ENCODE data around the gene ZNF580. TPM values are rescaled to one million over a fixed set of nuclear protein-coding genes. Genes with fewer than 3 reads are reported as not detected.

Gene ZNF580
- total and polyA plus RNA-seq, 10 of the 15 experiments (the other 5 are each of a cell fraction or from before 2014, with no cell fraction given): 2.3 to 31.8 (median 10.0) TPM

GRCh38 chr19:55683449-55684261 lies 42.9 kb downstream of the ZNF580 start:
- no peak for ATAC-seq
- Histone ChIP-seq H3K4me3 (no peak overlapping the region), H3K27me3 (replicated peaks in 1 of 2; ENCODE audit: control insufficient read depth in 2 of 2, insufficient read depth in 2 of 2, low read length in 1 of 2) (no peaks in the 10 kb centered on the region), H2AFZ (ENCODE audit: control insufficient read depth, low read depth, low read length) (no peak overlapping the region), H3K9me3 (replicated peaks; ENCODE audit: control insufficient read depth, insufficient read depth, low read length) (no peaks in the 10 kb centered on the region), H4K20me1 (ENCODE audit: control insufficient read depth, insufficient read depth) (peaks cover 12% of the 10 kb centered on the region), H3K4me2 (ENCODE audit: control insufficient read depth, insufficient read depth) (no peak overlapping the region), H3K9ac (ENCODE audit: control insufficient read depth, insufficient read depth, low read length) (no peak overlapping the region), H3K4me1 (ENCODE audit: control insufficient read depth, insufficient read depth, low read length) (peaks cover 15% of the 10 kb centered on the region), H3K79me2 (ENCODE audit: control insufficient read depth, insufficient read depth, low read length) (peaks cover 32% of the 10 kb centered on the region), H3K27ac (ENCODE audit: control insufficient read depth, insufficient read depth) (no peak overlapping the region), H3K36me3 (ENCODE audit: control insufficient read depth in 2 of 2, insufficient read depth in 2 of 2, low read length in 1 of 2) (peaks cover 26 to 27% of the 10 kb centered on the region in 2 experiments)
- ChIA-PET CTCF (interaction anchor here (0.8 kb wide), 1 partner anchor 29 kb away, joined by 3 read pairs; the partner anchor contains the start of gene U2AF2), RAD21 (ENCODE audit: unreplicated experiment) (no interaction called here), SMC1A (ENCODE audit: uncharacterized antibody, unreplicated experiment) (no interaction called here), POLR2A (no interaction called here)
- FAIRE-seq: no peak
- TF ChIP-seq GABPA (IDR thresholded peaks at IDR 0.05; ENCODE audit: low read depth) (no peak), CBX3 (IDR thresholded peaks at IDR 0.05; ENCODE audit: borderline replicate concordance, low read depth) (no peak), MAX (IDR thresholded peaks at IDR 0.05; ENCODE audit: low read depth, low read length) (no peak), MLLT1 (IDR thresholded peaks at IDR 0.05) (no peak), NFYA (IDR thresholded peaks at IDR 0.05; ENCODE audit: borderline replicate concordance, low read depth, low read length) (no peak), ATF2 (IDR thresholded peaks at IDR 0.05; ENCODE audit: low read length) (no peak), SP1 (IDR thresholded peaks at IDR 0.05; ENCODE audit: low read depth, low read length) (no peak), EP300 (IDR thresholded peaks at IDR 0.05; ENCODE audit: borderline replicate concordance in 1 of 2, control insufficient read depth in 1 of 2, low read depth in 2 of 2, low read length in 2 of 2) (no peak), TCF3 (IDR thresholded peaks at IDR 0.05; ENCODE audit: borderline replicate concordance, insufficient read depth, low read depth, low read length) (no peak), STAT3 (IDR thresholded peaks at IDR 0.05; ENCODE audit: low read depth, low read length) (no peak)
- in situ Hi-C loops (cut with MboI): no loop called here
- intact Hi-C loops (cut with micrococcal nuclease; ENCODE audit: unreplicated experiment): no loop called here
- BruUV-seq (replicated peaks): no TSS peak
- no peak for DNase-seq (ENCODE audit: low read depth, low spot score)
- WGBS (ENCODE audit: insufficient coverage, insufficient replicate concordance, low lambda C conversion rate, missing lambda C conversion rate): 92% methylated on average over 22 of the region's 22 CpGs
